Testis (tissue), 3 donors: ENCODE data around the gene RBM20. TPM values are rescaled to one million over a fixed set of nuclear protein-coding genes. Genes with fewer than 3 reads are reported as not detected.

Source experiments
- DNase-seq: peaks from one replicate; pipeline ENCODE4 v3.0.0-alpha.2; 2019
- H3K27ac ChIP-seq, 2 donors: fragments of 200-600 bp; sonication (generic); one replicate each; pipeline ENCODE4 v1.5.1; 2019
- H3K27me3 ChIP-seq: fragments of 200-600 bp; sonication (generic); one replicate; pipeline ENCODE4 v1.5.1; 2019
- H3K36me3 ChIP-seq: fragments of 200-600 bp; sonication (generic); one replicate; pipeline ENCODE4 v1.5.1; 2017; ENCODE audit warnings: low read depth; ENCODE audit errors: missing control alignments
- H3K4me1 ChIP-seq: fragments of 200-600 bp; sonication (generic); one replicate; pipeline ENCODE4 v1.5.1; 2019
- H3K4me3 ChIP-seq, 2 donors: fragments of 200-600 bp; sonication (generic); one replicate each; pipeline ENCODE4 v1.5.1; 2017 to 2019
- H3K9me3 ChIP-seq: fragments of 200-600 bp; sonication (generic); one replicate; pipeline ENCODE4 v1.5.1; 2017
- POLR2A ChIP-seq: fragments of 450-650 bp; IDR thresholded peaks from one replicate; pipeline ENCODE4 v1.6.1; 2017; ENCODE audit warnings: antibody characterized with exemption, mild to moderate bottlenecking, moderate library complexity
- WGBS, 2 donors: methylation state at CpG; one replicate each; pipeline ENCODE4 v1.1.5; 2018; 5-methylcytosine and 5-hydroxymethylcytosine counted together
- intact Hi-C: fragments of 100-400 bp; cut with DNase I; formaldehyde crosslinking; loops from one replicate; pipeline ENCODE4 v1.15.1; 2023; ENCODE audit warnings: low total_unique reads
- polyA plus RNA-seq: library from polyadenylated mRNA; stranded (reverse); fragments of 350-450 nt; fragmentation: Illumina TruSeq; extraction: RNeasy Lipid Tissue Mini Kit (QIAGEN cat#74804); gene quantifications from one replicate; pipeline ENCODE4 v1.2.3, GENCODE V29; 2014; ENCODE audit warnings: low read depth, low replicate concordance; ENCODE audit not compliant: insufficient read depth
- total RNA-seq, 2 donors: library from RNA; depleted of rRNA; stranded (reverse); fragments of >200 nt; gene quantifications; one replicate each; pipeline ENCODE4 v1.2.3, GENCODE V29; 2016
- TF ChIP-seq, protein P1 (sequence below), 3 experiments: fragments of 450-650 bp in 2 of 3; fragments of 200-600 bp in 1 of 3; sonication (generic) in 1 of 3; IDR thresholded peaks; one replicate each; pipeline ENCODE4 v1.5.1; 2016 to 2019; ENCODE audit warnings: antibody characterized with exemption in 3 of 3, mild to moderate bottlenecking in 2 of 3, moderate library complexity in 1 of 3

RBM20 gene
- total and polyA plus RNA-seq, 3 donors from 2014 or later, result 1.7 to 5.3 (median 3.1) TPM

DNA sequence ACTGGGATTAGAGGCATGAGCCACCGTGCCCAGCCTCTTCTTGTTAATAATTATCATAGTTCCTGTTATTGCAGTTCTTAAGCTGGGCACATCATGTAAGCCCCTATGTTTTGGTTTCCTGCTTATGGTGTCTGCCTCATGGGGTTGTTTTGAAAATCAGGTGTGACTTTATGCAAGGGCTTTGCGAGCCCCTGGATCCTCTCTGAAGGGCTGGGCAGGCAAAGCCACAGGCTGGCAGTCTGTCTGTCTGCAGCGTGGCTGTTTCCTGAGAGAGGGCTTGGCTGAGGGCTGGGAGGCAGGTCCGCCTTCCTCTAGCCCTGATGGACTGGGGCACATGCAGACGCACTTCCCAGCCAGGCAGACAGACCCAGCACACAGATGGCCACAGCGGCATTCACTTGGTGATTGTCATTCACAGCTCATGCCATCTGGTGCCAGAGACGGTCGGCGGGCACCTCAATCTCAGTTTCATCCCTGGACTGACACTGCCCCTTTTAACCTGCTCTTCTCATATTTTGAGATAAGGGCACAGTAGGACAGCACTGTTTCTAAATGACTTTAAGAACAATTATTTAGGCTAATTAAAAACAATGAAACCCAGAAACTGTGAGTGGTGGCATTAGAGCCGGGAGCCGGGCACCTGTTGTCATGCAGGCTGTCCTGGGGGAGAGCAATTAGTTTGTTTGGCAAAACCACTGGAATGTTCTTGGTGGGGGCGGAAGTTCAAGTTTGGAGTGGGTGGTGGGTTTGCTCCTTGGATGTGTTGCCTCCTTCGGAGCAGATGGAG, 35.5 kb downstream of the RBM20 start:
- no peaks in the 10 kb centered on the region for H3K27me3 ChIP-seq
- H3K27ac ChIP-seq, result no peak overlapping the region
- no peak overlapping the region for H3K4me3 ChIP-seq
- no peaks in the 10 kb centered on the region for H3K36me3 ChIP-seq
- TF ChIP-seq, protein P1, sequence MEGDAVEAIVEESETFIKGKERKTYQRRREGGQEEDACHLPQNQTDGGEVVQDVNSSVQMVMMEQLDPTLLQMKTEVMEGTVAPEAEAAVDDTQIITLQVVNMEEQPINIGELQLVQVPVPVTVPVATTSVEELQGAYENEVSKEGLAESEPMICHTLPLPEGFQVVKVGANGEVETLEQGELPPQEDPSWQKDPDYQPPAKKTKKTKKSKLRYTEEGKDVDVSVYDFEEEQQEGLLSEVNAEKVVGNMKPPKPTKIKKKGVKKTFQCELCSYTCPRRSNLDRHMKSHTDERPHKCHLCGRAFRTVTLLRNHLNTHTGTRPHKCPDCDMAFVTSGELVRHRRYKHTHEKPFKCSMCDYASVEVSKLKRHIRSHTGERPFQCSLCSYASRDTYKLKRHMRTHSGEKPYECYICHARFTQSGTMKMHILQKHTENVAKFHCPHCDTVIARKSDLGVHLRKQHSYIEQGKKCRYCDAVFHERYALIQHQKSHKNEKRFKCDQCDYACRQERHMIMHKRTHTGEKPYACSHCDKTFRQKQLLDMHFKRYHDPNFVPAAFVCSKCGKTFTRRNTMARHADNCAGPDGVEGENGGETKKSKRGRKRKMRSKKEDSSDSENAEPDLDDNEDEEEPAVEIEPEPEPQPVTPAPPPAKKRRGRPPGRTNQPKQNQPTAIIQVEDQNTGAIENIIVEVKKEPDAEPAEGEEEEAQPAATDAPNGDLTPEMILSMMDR (IDR thresholded peaks at IDR 0.05), result no peak
- no peak for TF ChIP-seq POLR2A
- H3K9me3 ChIP-seq, result no peaks in the 10 kb centered on the region
- 85 to 86% methylated on average over 11 to 13 of the region's 13 CpGs for WGBS, 2 donors
- H3K4me1 ChIP-seq, result no peaks in the 10 kb centered on the region
- no peak for DNase-seq
- intact Hi-C loops, result no loop called here

DNA sequence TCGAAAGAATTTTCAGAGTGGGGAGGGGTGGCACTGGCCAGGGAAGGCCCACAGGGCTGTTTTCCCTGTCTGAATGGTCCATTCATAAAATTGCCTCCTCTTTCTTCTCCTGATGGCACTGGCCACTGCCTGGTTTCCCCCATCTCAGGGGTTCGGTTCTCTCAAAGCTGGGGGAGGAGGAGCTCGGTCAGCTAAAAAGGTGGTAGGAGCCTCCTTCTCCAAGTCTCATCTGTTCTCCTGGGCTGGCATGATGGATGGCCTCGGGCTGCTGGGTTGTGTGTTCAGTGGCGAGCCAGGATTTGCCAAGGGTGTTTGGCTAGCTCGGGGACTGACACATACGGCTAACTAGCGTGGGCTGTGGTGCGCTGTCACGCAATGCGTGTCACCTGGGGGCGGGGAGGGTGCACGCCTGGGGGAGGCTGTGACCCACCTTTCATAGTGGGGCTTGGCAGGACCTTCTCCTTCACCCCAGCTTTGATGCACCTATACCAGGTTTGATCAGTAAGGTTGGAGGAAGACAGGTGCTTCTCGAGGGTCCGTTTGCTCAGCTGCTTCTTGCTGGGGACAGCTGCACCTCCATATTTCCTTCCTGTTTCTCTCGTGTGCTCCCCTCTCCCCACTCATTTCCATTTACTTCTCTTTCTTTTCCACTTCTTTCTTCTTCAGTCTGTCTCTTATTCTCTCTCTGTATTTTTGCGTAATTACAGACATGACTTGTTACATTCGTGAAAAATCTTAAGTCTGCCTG, 36.3 kb downstream of the RBM20 start:
- DNase-seq, result no peak
- 66 to 80% methylated on average over 15 to 18 of the region's 18 CpGs for WGBS, 2 donors
- Histone ChIP-seq H3K4me1 (no peaks in the 10 kb centered on the region), H3K4me3 (no peak overlapping the region), H3K27me3 (no peaks in the 10 kb centered on the region), H3K9me3 (no peaks in the 10 kb centered on the region), H3K36me3 (no peaks in the 10 kb centered on the region), H3K27ac (no peak overlapping the region)
- no peak for TF ChIP-seq POLR2A
- TF ChIP-seq, protein P1 (IDR thresholded peaks at IDR 0.05), result no peak
- intact Hi-C loops, result no loop called here

DNA sequence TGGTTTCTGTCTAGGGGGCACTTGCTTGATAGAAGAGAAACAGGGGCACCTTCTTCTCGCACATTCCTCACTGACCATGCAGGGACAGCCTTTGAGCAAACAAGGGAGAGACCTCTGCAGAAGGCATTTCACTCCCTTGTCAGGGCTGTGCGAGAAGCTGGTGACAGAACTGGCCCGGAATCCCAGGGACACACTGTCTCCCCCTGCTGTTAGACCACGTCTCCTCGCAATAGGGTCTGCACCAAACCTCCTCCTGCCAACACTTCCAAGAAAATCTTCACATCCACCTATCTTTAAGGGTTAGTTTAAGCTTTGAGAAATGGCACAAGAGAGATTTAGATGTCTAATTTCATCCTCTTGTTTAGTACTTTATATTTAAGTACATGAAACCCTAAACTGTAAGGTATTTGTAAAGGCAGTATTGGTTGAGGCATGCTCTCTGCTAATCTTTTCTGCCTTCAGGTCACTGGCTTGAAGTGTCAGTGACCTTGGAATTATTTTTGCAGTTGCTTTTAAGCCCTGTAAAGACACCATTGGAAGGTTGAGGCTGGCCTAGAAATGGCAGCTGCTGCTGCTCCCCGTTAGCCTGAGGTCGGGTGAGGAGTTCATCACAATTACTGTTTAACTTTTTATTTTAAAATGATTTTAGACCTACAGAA, 37.0 kb downstream of the RBM20 start:
- no peak for TF ChIP-seq POLR2A
- TF ChIP-seq, protein P1 (IDR thresholded peaks at IDR 0.05), result peak in 1 of 3 experiments; percentile 27
- H3K27ac ChIP-seq, result no peak overlapping the region
- H3K4me1 ChIP-seq, result no peaks in the 10 kb centered on the region
- peak; percentile 51 for DNase-seq
- no peak overlapping the region for H3K4me3 ChIP-seq
- no peaks in the 10 kb centered on the region for H3K27me3 ChIP-seq
- no peaks in the 10 kb centered on the region for H3K36me3 ChIP-seq
- 66 to 80% methylated on average over 7 of the region's 7 CpGs for WGBS, 2 donors
- no peaks in the 10 kb centered on the region for H3K9me3 ChIP-seq
- intact Hi-C loops, result no loop called here

DNA sequence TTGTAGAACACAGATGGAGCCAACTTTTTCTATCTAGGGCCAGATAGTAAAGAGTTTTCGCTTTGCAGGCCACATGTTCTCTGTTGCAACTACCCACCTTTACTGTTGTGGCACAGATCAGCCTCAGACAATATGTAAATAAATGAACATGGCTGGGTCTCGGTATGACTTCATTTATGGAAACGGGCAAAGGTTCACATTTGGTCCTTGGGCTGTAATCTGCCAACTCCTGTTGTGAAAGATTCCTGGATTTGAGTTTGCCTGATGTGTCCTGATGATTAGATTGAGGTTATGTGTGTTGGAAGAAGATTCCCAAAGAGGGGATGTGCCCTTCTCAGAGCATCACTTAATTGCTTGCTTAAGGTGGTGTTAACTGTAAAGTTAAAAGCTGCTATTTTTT, 38.2 kb downstream of the RBM20 start:
- Histone ChIP-seq H3K4me1 (no peaks in the 10 kb centered on the region), H3K36me3 (no peaks in the 10 kb centered on the region), H3K9me3 (no peaks in the 10 kb centered on the region), H3K4me3 (no peak overlapping the region), H3K27me3 (no peaks in the 10 kb centered on the region), H3K27ac (no peak overlapping the region)
- intact Hi-C loops, result no loop called here
- TF ChIP-seq, protein P1 (IDR thresholded peaks at IDR 0.05), result no peak
- DNase-seq, result no peak
- WGBS, 2 donors, result 83 to 92% methylated on average over 3 of the region's 3 CpGs
